Hepatocyte (in vitro differentiated cells): Measurements from ENCODE around the gene LEF1. TPM values are rescaled to one million over a fixed set of nuclear protein-coding genes. Genes with fewer than 3 reads are reported as not detected.

Source experiments
- DNase-seq: peaks from one replicate; pipeline ENCODE4 v3.0.0-alpha.2; 2016; ENCODE audit warnings: low spot score
- H2AFZ ChIP-seq: fragments of 200-600 bp; sonication (generic); 2 replicates; pipeline ENCODE4 v1.6.0; 2016; ENCODE audit warnings: antibody characterized with exemption, mild to moderate bottlenecking
- H3K27ac ChIP-seq: fragments of 200-600 bp; sonication (generic); 2 replicates; pipeline ENCODE4 v1.5.1; 2016; ENCODE audit warnings: mild to moderate bottlenecking
- H3K27me3 ChIP-seq: fragments of 200-600 bp; sonication (generic); 2 replicates; pipeline ENCODE4 v1.6.1; 2016
- H3K36me3 ChIP-seq: fragments of 200-600 bp; sonication (generic); replicated peaks from 2 replicates; pipeline ENCODE4 v1.5.1; 2016; ENCODE audit warnings: low read depth; ENCODE audit not compliant: insufficient read depth
- H3K4me1 ChIP-seq: fragments of 200-600 bp; sonication (generic); 2 replicates; pipeline ENCODE4 v1.5.1; 2016; ENCODE audit warnings: mild to moderate bottlenecking, moderate library complexity; ENCODE audit not compliant: insufficient read depth
- H3K4me2 ChIP-seq: fragments of 200-600 bp; sonication (generic); 2 replicates; pipeline ENCODE4 v1.6.0; 2016
- H3K4me3 ChIP-seq: fragments of 200-600 bp; sonication (generic); 2 replicates; pipeline ENCODE4 v1.5.1; 2016; ENCODE audit warnings: mild to moderate bottlenecking
- H3K79me2 ChIP-seq: fragments of 200-600 bp; sonication (generic); 2 replicates; pipeline ENCODE4 v1.6.0; 2017; ENCODE audit warnings: mild to moderate bottlenecking
- H3K9me2 ChIP-seq: fragments of 200-600 bp; sonication (generic); replicated peaks from 2 replicates; pipeline ENCODE4 v1.6.0; 2017; ENCODE audit warnings: mild to moderate bottlenecking; ENCODE audit not compliant: insufficient read depth
- H3K9me3 ChIP-seq: fragments of 200-600 bp; sonication (generic); 2 replicates; pipeline ENCODE4 v1.5.1; 2016; ENCODE audit warnings: low read depth, mild to moderate bottlenecking
- H4K20me1 ChIP-seq: fragments of 200-600 bp; sonication (generic); 2 replicates; pipeline ENCODE4 v1.6.0; 2016; ENCODE audit warnings: mild to moderate bottlenecking; ENCODE audit not compliant: insufficient read depth, poor library complexity, severe bottlenecking
- EZH2 ChIP-seq: fragments of 200-600 bp; sonication (generic); IDR thresholded peaks from 2 replicates; pipeline ENCODE4 v1.6.1; 2016; ENCODE audit warnings: antibody characterized with exemption, mild to moderate bottlenecking, borderline replicate concordance
- EZH2phosphoT487 ChIP-seq: fragments of 200-600 bp; sonication (generic); IDR thresholded peaks from one replicate; pipeline ENCODE4 v1.6.1; 2018; ENCODE audit warnings: antibody characterized with exemption, mild to moderate bottlenecking, low read depth, moderate library complexity; ENCODE audit not compliant: unreplicated experiment, severe bottlenecking
- WGBS: methylation state at CpG from one replicate; pipeline ENCODE4 v1.1.6; 2016; ENCODE audit warnings: low lambda C conversion rate; ENCODE audit errors: missing lambda C conversion rate; 5-methylcytosine and 5-hydroxymethylcytosine counted together
- polyA plus RNA-seq: library from polyadenylated mRNA; unstranded; fragments of >200 nt; fragmentation: Nextera tagmentation; extraction: Ambion mirVana; gene quantifications from 2 replicates; pipeline ENCODE4 v1.2.1, GENCODE V29; 2016
- total RNA-seq: library from RNA; depleted of rRNA; stranded (reverse); fragments of >200 nt; gene quantifications from 2 replicates; pipeline ENCODE4 v1.2.3, GENCODE V29; 2014
- TF ChIP-seq, protein P1 (sequence below): fragments of 200-600 bp; sonication (generic); IDR thresholded peaks from 2 replicates; pipeline ENCODE4 v1.5.1; 2016; ENCODE audit warnings: antibody characterized with exemption, mild to moderate bottlenecking; ENCODE audit not compliant: poor library complexity

Gene LEF1
- total and polyA plus RNA-seq, 2 experiments from 2014 or later, result 8.6 to 10.4 TPM

DNA sequence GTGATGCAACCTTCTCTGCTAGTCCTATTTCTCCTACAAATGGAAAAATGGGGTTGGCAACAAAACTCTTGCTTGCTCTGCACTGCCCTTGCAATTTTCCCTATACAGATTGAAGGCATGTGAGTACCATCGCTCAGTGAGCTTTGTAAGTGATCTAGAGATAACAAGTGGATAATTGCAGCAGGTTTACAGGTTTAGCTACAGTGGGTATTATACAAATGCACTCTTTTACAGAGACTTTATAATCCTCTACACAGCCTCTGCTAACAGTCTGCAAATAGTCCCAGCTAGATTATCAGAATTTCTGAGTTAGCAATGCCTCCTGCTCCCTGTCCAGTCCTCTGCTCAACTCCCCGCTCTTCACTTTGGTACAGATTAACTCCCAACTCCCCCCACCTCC, 11.1 kb downstream of the LEF1 start:
- no peak overlapping the region for H3K4me2 ChIP-seq
- no peaks in the 10 kb centered on the region for H3K9me2 ChIP-seq
- H3K79me2 ChIP-seq, result no peaks in the 10 kb centered on the region
- no peaks in the 10 kb centered on the region for H3K4me1 ChIP-seq
- H2AFZ ChIP-seq, result no peak overlapping the region
- no peak for DNase-seq
- H3K9me3 ChIP-seq, result no peaks in the 10 kb centered on the region
- H3K4me3 ChIP-seq, result no peak overlapping the region
- TF ChIP-seq EZH2phosphoT487 (no peak), EZH2 (no peak)
- TF ChIP-seq, protein P1, sequence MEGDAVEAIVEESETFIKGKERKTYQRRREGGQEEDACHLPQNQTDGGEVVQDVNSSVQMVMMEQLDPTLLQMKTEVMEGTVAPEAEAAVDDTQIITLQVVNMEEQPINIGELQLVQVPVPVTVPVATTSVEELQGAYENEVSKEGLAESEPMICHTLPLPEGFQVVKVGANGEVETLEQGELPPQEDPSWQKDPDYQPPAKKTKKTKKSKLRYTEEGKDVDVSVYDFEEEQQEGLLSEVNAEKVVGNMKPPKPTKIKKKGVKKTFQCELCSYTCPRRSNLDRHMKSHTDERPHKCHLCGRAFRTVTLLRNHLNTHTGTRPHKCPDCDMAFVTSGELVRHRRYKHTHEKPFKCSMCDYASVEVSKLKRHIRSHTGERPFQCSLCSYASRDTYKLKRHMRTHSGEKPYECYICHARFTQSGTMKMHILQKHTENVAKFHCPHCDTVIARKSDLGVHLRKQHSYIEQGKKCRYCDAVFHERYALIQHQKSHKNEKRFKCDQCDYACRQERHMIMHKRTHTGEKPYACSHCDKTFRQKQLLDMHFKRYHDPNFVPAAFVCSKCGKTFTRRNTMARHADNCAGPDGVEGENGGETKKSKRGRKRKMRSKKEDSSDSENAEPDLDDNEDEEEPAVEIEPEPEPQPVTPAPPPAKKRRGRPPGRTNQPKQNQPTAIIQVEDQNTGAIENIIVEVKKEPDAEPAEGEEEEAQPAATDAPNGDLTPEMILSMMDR, result no peak
- no peak overlapping the region for H3K27ac ChIP-seq
- H3K36me3 ChIP-seq, result no peaks in the 10 kb centered on the region
- no peaks in the 10 kb centered on the region for H3K27me3 ChIP-seq
- no peaks in the 10 kb centered on the region for H4K20me1 ChIP-seq
- WGBS, result 49% methylated on average over 2 of the region's 2 CpGs

DNA sequence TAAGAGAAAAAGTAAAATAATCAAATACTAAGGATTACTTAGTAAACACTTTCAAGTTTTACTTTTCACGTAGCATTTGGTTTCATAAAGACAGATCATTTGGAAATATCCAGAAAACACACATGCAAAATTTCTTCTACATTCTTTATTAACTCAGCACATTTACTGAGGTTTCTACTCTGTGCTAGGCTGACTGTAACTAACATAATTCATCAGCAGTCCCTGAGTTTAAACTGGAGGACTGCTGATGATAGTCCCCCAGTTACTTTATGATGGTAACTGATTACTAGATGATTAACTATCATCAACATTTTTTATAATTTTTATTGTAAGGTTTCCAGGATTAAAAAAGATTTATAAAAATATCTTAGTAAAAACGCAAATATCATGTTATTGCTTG, 12.3 kb downstream of the LEF1 start:
- Histone ChIP-seq H3K27me3 (no peaks in the 10 kb centered on the region), H4K20me1 (no peaks in the 10 kb centered on the region), H3K4me1 (no peaks in the 10 kb centered on the region), H3K4me3 (no peak overlapping the region), H3K36me3 (no peaks in the 10 kb centered on the region), H3K4me2 (no peak overlapping the region), H3K9me3 (no peaks in the 10 kb centered on the region), H3K27ac (no peak overlapping the region), H3K79me2 (no peaks in the 10 kb centered on the region), H3K9me2 (no peaks in the 10 kb centered on the region), H2AFZ (no peak overlapping the region)
- TF ChIP-seq, protein P1, result no peak
- no peak for TF ChIP-seq EZH2
- no peak for TF ChIP-seq EZH2phosphoT487
- WGBS, result 93% methylated on average over 2 of the region's 2 CpGs
- DNase-seq, result no peak

DNA sequence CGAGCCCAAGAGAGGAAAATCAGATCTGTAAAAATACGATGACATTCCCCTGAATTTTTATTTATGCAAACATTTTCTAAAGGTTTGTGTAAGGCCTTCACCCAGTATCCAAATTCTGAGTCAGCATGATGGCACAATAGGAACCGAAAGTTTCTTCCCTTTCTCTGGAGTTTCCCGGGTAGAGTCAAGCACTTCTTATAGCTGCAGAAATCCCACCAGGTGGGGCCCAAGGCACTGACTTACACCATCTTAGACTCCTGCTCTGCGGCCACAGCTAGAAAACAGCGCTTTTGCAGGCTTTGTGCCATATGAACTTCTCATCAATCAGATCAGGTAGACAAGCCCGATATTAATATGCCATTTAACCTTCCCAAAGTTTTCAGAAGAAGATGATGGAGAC, 13.4 kb downstream of the LEF1 start:
- H3K36me3 ChIP-seq, result no peaks in the 10 kb centered on the region
- peak; percentile 50 for DNase-seq
- no peaks in the 10 kb centered on the region for H3K9me3 ChIP-seq
- WGBS, result 51% methylated on average over 7 of the region's 7 CpGs
- no peak overlapping the region for H3K27ac ChIP-seq
- no peaks in the 10 kb centered on the region for H3K9me2 ChIP-seq
- no peak overlapping the region for H3K4me3 ChIP-seq
- no peaks in the 10 kb centered on the region for H3K27me3 ChIP-seq
- no peak for TF ChIP-seq EZH2
- TF ChIP-seq, protein P1, result peak; percentile 30
- no peak overlapping the region for H3K4me2 ChIP-seq
- no peaks in the 10 kb centered on the region for H3K79me2 ChIP-seq
- peak overlapping the region; percentile 10 for H2AFZ ChIP-seq
- H4K20me1 ChIP-seq, result no peaks in the 10 kb centered on the region
- no peaks in the 10 kb centered on the region for H3K4me1 ChIP-seq

DNA sequence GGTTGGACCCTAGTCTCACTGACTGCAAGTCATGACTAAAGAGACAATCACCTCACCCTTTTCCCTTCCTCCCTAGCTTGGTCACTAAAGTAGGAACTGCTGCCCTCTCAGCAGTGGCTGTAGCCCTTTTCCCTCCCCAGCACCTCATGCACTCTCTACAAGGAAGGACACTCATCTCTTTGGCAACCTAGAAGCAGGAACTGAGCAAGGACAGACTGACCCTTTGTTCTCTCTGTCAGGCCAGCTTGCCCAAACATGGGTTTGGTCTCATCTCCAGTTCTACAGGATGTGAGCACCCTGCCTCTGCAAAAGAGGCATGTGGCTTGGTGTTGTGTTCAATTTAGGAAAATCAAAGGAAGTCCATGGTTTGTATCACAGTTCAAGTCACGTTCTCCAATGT, 15.8 kb downstream of the LEF1 start:
- Histone ChIP-seq H3K4me3 (no peak overlapping the region), H3K4me2 (no peak overlapping the region), H3K79me2 (no peaks in the 10 kb centered on the region), H3K36me3 (no peaks in the 10 kb centered on the region), H3K9me2 (no peaks in the 10 kb centered on the region), H3K27me3 (no peaks in the 10 kb centered on the region), H4K20me1 (no peaks in the 10 kb centered on the region), H2AFZ (no peak overlapping the region), H3K4me1 (no peaks in the 10 kb centered on the region), H3K27ac (no peak overlapping the region), H3K9me3 (no peaks in the 10 kb centered on the region)
- 96% methylated on average over 1 of the region's 1 CpG for WGBS
- TF ChIP-seq EZH2phosphoT487 (no peak), EZH2 (no peak)
- TF ChIP-seq, protein P1, result no peak
- no peak for DNase-seq
